Measurements from ENCODE around the gene GPR152. TPM values are rescaled to one million over a fixed set of nuclear protein-coding genes. Genes with fewer than 3 reads are reported as not detected.

The GPR152 gene, protein sequence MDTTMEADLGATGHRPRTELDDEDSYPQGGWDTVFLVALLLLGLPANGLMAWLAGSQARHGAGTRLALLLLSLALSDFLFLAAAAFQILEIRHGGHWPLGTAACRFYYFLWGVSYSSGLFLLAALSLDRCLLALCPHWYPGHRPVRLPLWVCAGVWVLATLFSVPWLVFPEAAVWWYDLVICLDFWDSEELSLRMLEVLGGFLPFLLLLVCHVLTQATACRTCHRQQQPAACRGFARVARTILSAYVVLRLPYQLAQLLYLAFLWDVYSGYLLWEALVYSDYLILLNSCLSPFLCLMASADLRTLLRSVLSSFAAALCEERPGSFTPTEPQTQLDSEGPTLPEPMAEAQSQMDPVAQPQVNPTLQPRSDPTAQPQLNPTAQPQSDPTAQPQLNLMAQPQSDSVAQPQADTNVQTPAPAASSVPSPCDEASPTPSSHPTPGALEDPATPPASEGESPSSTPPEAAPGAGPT
- total RNA-seq (2022; extraction: Qiagen RNA extraction), result 0.07 TPM in 1 of 5 replicates, not detected in the others

DNA sequence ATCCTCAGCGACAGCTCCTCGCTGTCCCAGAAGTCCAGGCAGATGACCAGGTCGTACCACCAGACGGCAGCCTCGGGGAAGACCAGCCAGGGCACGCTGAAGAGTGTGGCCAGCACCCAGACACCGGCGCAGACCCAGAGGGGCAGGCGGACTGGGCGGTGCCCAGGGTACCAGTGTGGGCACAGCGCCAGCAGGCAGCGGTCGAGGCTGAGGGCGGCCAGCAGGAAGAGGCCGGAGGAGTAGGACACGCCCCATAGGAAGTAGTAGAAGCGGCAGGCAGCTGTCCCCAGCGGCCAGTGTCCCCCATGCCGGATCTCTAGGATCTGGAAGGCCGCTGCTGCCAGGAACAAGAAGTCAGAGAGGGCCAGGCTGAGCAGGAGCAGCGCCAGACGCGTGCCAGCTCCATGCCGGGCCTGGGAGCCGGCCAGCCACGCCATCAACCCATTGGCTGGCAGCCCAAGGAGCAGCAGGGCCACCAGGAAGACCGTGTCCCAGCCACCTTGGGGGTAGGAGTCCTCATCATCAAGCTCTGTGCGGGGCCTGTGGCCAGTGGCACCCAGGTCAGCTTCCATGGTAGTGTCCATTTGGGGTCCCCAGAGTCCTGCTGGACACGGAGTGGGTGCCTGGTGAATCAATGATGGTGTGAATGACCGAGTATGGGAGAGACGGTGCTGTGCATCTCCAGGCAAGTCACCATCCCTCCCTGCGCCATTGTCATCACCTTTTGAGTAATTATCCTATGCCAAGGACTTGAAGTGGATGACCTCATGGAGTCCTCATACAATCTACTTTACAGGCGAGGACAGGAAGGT lies at the start of gene GPR152:
GPR152 (minus strand) TSS at position 589 of the 812 bp plus-strand sequence; CDS start at position 584, 5 bp downstream.

DNA sequence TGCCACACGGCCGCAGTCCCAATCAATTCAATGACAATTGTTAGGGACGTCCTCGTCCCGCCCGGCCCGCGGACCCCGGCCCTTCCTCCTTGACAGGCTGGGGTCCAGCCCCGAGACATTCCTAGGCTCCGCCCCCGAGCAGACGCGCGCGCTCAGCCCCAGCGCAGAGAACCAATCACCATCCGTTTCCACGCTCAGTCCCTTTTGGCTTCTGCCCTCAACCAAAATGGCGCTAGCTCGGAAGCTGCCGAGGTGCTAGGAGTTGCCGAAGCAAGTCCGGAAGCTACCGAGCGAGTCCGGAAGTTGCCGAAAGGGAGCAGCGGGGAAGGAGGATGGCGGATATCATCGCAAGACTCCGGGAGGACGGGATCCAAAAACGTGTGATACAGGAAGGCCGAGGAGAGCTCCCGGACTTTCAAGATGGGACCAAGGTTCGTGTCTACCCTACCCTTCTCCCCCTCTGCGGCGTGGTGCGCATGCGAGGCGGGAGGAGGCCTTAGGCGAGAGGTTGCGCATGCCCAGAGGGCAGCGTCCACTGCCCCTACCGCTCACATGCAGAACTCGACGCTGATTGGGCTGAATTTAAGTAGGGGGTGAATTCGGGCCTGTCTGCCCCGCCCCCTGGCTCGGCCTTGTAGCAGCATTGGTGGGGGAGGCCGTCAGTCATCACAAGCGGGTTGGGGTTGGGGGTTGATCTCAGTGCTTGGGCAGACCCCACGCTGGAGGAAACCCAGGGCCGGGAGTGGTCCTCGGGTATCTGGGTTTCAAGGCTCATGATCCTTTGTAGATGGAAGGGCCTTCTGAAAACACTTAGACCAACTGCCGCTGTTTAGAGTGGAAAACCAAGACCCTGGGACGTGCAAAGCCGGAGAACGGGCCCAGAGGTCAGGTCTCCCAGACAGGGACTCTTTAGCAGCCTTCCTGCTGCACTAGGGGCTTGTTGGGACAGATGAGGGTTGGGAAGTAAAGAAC lies 30.6 kb upstream of the GPR152 start, which contains the start of gene AIP:
AIP (plus strand) TSS at position 200 of the 972 bp plus-strand sequence; CDS start at position 333, 133 bp downstream.

DNA sequence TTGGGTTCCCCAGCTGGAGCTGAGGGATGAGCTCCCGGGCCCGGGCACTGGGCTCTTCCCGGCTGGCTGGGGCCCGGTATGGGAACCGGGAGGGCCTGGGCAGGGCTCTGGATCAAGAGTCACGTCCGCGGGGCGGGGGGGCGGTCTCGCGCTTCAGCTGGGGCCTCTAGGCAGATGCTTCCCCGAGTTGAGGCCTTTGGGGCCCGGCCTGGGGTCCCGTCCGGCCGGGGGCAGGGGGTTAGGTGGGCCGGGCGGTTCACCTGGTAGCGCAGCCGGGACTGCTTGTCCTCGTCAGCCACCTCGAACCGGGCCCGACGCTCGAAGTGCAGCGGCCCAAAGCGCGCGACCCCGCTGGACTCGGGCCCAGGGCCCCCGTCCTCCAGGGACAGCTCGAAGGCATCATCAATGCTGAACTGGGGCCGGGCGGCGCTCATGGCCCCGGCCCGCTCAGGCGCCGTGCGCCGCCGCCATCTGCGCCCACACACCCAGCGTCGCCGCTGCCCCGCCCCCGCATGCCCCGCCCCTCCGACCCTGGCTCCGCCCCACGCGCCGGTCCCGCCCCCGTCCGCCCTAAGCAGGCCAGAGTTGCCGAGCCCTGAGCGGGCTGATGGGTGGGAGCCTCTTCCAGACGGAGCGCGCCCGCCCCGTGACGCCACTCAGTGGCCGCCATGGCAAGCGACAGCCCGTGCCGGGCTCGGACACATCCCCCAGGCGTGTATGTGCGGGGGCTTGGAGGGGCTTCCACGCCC lies 16.4 kb upstream of the GPR152 start, which contains the start of gene TMEM134:
TMEM134 (minus strand) TSS at position 493 of the 749 bp plus-strand sequence; CDS start at position 434, 59 bp downstream.

DNA sequence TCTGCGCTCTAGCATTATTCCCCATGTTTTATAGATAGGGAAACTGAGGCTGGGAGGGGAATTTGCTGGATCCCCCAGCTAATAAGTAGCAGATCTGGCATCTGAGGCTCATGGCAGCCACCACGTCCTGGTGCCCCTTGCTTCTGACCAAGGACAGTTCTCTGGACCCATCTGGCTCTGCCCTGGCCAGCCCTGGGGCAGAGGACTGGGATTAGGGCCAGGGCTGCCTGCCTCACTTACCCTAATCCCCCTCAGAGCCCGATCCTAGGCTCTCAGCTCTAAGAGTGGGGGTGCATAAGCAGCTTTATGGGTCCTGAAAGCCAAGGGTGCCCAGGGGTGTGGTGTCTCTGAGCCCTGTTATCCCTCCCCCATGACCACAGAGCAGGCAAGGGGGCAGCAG lies 2.5 kb upstream of the GPR152 start, which contains the start of gene CABP4:
CABP4 (plus strand) TSS at position 301 of the 400 bp plus-strand sequence; CDS start at position 371, 70 bp downstream.

DNA sequence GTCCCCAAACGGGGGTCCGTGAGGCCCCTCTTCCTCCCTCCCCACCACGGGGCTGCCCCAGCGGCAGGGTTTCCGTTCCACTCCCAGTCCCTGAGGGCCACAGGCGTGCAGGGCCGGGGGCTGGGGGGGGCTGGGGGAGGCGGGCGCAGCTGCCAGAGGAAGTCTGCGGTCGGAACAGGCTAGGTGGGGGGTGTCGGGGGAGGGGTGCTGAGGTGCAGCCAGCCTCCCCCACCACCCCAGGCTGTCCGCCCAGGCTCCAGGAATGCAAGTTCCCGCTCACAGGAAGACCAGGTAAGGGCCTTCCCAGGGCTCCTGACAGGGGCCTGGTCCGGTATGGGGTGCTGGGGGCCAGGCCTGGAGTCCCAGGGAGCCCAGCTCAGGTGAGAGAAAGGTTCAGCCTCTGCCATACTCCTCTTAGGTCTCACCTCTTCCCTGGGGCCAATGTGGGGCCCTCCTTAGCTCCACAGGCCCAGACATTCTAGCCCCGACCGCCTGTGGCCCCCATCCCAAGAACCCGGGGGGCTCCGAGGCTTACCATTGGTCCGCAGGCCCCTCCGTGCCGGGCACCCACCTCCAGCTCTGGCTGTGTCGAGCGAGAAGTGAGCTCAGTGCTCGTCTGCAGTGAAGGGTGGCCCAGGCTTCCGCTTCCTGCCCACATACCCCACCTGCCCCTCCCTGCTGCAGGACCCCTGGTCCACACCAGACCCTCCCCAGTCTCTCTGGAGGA lies 15.3 kb downstream of the GPR152 start, which contains the start of gene PTPRCAP:
PTPRCAP (minus strand) TSS at position 601 of the 727 bp plus-strand sequence; CDS start at position 538, 63 bp downstream.

DNA sequence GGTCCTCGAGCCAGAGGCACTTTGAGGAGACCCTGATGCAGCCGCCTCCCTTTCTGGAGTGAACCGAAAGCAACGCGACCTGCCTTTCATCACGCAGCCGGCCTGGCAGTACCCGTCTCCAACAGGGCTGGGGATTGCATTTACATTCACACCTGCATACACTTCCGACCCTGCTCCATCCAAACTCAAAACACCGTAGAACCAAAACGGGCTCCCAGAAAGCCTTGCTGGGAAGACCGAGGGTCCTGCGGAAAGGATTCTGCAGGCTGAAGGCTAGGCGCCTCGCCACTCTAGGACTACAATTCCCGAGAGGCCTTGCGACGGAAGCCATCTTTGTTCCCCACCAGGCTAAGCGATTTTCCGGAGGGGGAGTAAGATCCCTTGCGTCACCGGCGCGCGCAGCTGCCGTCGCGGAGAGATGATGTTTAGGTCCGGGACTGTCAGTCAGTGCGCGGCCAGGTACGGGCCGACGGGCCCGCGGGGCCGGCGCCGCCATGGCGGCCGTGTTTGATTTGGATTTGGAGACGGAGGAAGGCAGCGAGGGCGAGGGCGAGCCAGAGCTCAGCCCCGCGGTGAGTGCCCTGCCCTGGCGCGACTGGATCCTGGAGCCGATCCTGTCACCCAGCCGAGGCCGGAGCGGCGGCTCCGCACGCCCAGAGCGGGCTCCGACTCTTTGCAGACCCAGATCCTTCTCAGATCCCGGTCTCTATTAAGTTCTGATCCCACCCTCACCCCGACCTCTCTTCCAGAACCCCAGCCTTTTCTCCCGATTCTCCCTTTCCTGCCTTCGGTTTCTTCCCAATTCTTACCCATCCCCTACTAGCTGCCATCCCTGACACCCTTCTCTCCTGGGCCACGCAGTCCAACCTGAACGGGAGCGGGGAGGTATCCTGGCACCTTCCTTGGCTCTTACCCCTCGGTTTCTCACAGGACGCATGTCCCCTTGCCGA lies 24.2 kb downstream of the GPR152 start, which contains the start of gene RPS6KB2:
RPS6KB2 (plus strand) TSS at position 443 of the 950 bp plus-strand sequence; CDS start at position 495, 52 bp downstream.

DNA sequence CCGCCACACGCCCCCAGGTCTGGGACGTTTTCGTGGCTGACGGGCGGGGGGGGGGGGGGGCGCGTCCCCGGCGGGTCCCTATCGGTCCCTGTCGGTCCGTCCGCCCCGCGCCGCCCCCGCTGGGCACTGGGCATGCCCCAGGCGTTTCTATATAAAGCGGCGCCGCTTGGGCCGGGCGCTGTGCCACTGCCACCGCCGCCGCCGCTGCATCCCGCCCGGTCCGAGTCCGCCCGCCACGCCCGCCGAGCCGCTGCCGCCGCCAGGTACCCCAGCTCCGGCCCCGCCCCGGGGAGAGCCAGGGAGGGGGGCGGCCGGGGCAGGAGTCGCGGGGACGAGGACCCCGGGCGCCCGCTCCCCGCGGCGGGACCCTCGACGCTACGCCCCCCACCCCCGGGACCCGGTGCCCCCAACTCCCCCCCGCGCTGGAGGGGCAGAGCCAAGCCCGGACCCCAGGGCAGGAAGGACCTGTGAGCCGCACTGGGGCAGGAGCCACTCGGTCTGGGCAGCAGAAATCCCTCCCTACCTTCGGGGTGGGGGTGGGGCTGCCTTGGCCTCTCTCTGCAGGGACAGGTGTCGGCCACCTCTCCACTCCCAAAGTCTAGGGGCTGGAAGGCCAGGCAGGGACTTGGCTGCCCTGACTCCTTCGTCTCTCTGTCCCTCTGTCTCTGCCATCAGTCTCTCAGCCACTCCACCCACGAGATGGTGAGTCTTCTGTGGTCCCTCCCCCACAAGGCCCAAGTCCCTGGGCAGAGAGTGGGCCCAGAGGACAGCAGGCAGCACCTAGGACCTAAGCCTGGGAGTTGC lies 36.8 kb downstream of the GPR152 start, which contains the start of gene CARNS1:
CARNS1 (plus strand) TSS at position 178 of the 804 bp plus-strand sequence; CDS start at position 700, 522 bp downstream.

DNA sequence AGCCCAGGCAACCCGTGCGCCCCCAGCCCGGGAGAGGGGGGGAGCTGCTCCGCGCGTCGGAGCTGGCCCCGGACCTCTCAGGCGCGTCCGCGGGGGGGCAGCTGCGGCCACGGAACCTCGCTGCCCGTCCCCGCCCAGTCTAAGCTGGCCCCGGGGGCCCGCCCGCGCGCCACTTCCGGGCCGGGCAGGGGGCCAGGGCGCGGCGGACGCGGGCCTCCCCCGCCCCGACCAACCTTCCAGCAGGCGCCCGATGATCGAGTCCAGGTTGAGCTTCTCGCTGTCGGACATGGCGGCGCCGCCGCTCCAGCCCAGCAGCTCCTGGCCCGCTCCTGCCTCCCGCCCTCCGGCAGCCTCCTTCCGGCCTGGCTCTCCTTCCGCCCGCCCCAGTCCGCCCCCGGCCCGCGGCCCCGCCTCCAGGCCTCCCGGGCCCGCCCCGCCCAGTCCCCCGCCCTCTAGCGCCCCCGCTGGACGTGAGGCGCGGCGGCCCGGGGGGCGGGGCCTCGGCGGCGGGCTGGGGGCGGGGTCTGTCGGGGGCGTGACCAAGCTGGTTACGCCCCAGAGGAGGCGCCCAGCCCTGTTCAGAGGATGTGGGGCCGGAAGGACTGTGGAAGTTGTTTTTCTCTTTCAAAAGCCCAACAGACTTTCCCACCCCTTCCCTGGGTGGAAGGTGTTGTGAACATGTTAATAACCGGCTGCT lies 50.9 kb downstream of the GPR152 start, which contains the start of gene PPP1CA:
PPP1CA (minus strand) TSS at position 364 of the 697 bp plus-strand sequence; CDS start at position 288, 76 bp downstream.

Other genes starting within 250 kb of the GPR152 start
- gene GRK2, start 186.3 kb downstream of the GPR152 start, total RNA-seq (2022; extraction: Qiagen RNA extraction), result 21.3 to 34.9 TPM (median 32.5 TPM) in 5 replicates
- gene ANKRD13D, start 163.4 kb downstream of the GPR152 start, total RNA-seq (2022; extraction: Qiagen RNA extraction), result 13.3 to 25.0 TPM (median 22.5 TPM) in 5 replicates
- 16.4 to 20.9 TPM (median 18.4 TPM) in 5 replicates for gene SSH3, start 149.2 kb downstream of the GPR152 start, total RNA-seq (2022; extraction: Qiagen RNA extraction)
- gene POLD4, start 99.2 kb downstream of the GPR152 start, total RNA-seq (2022; extraction: Qiagen RNA extraction), result 172 to 195 TPM (median 183 TPM) in 5 replicates
- 28.8 to 36.7 TPM (median 32.5 TPM) in 5 replicates for gene CLCF1, start 79.1 kb downstream of the GPR152 start, total RNA-seq (2022; extraction: Qiagen RNA extraction)
- 17.4 to 25.4 TPM (median 23.1 TPM) in 5 replicates for gene RAD9A, start 60.7 kb downstream of the GPR152 start, total RNA-seq (2022; extraction: Qiagen RNA extraction)
- gene PPP1CA, start 50.9 kb downstream of the GPR152 start, total RNA-seq (2022; extraction: Qiagen RNA extraction), result 264 to 298 TPM (median 276 TPM) in 5 replicates
- 0.07 to 0.22 TPM (median 0.12 TPM) in 4 of 5 replicates, not detected in the other for gene TBC1D10C, start 48.6 kb downstream of the GPR152 start, total RNA-seq (2022; extraction: Qiagen RNA extraction)
- 0.03 to 0.16 TPM (median 0.11 TPM) in 5 replicates for gene CARNS1, start 37.1 kb downstream of the GPR152 start, total RNA-seq (2022; extraction: Qiagen RNA extraction)
- 37.3 to 50.0 TPM (median 48.8 TPM) in 5 replicates for gene RPS6KB2, start 24.2 kb downstream of the GPR152 start, total RNA-seq (2022; extraction: Qiagen RNA extraction)
- 0.18 to 0.39 TPM (median 0.28 TPM) in 5 replicates for gene PTPRCAP, start 15.0 kb downstream of the GPR152 start, total RNA-seq (2022; extraction: Qiagen RNA extraction)
- gene CORO1B, start 9.3 kb downstream of the GPR152 start, total RNA-seq (2022; extraction: Qiagen RNA extraction), result 42.1 to 61.9 TPM (median 59.9 TPM) in 5 replicates
- not detected in 5 replicates for gene CABP4, start 2.6 kb upstream of the GPR152 start, total RNA-seq (2022; extraction: Qiagen RNA extraction)
- 37.1 to 67.8 TPM (median 58.9 TPM) in 5 replicates for gene TMEM134, start 16.5 kb upstream of the GPR152 start, total RNA-seq (2022; extraction: Qiagen RNA extraction)
- gene AIP, start 30.3 kb upstream of the GPR152 start, total RNA-seq (2022; extraction: Qiagen RNA extraction), result 40.6 to 43.2 TPM (median 43.0 TPM) in 5 replicates
- 21.8 to 40.9 TPM (median 38.0 TPM) in 5 replicates for gene PITPNM1, start 52.6 kb upstream of the GPR152 start, total RNA-seq (2022; extraction: Qiagen RNA extraction)
- gene CDK2AP2, start 55.4 kb upstream of the GPR152 start, total RNA-seq (2022; extraction: Qiagen RNA extraction), result 57.8 to 84.5 TPM (median 82.5 TPM) in 5 replicates
- not detected in 5 replicates for gene CABP2, start 70.7 kb upstream of the GPR152 start, total RNA-seq (2022; extraction: Qiagen RNA extraction)
- gene GSTP1, start 131.1 kb upstream of the GPR152 start, total RNA-seq (2022; extraction: Qiagen RNA extraction), result 1,418 to 1,585 TPM (median 1,568 TPM) in 5 replicates
- 130 to 145 TPM (median 142 TPM) in 5 replicates for gene NDUFV1, start 154.2 kb upstream of the GPR152 start, total RNA-seq (2022; extraction: Qiagen RNA extraction)
- gene NUDT8, start 177.2 kb upstream of the GPR152 start, total RNA-seq (2022; extraction: Qiagen RNA extraction), result 8.5 to 12.6 TPM (median 11.3 TPM) in 5 replicates
- not detected in 5 replicates for gene TBX10, start 187.0 kb upstream of the GPR152 start, total RNA-seq (2022; extraction: Qiagen RNA extraction)
- 0.89 to 1.7 TPM (median 1.1 TPM) in 5 replicates for gene ACY3, start 198.0 kb upstream of the GPR152 start, total RNA-seq (2022; extraction: Qiagen RNA extraction)
- gene ALDH3B2, start 221.9 kb upstream of the GPR152 start, total RNA-seq (2022; extraction: Qiagen RNA extraction), result 0.04 to 0.06 TPM (median 0.06 TPM) in 3 of 5 replicates, not detected in the others

Data from A549 treated with dexamethasone at 1 μM for 4 hours (cell line).